ENCODE results near the gene ARHGEF10L.

The ARHGEF10L gene

GRCh38 chr1:17611991-17612390 lies 72.5 kb downstream of the ARHGEF10L start:
- TF ChIP-seq CTCF (IDR thresholded peaks at IDR 0.05; ENCODE audit: control insufficient read depth, insufficient read depth, low read depth, low read length, missing control alignments), result no peak
- DNase-seq (ENCODE audit: low read depth), result no peak
- H3K4me3 ChIP-seq (ENCODE audit: control insufficient read depth, low read depth, low read length), result no peak overlapping the region

- TF ChIP-seq CTCF (IDR thresholded peaks at IDR 0.05; ENCODE audit: control insufficient read depth, insufficient read depth, low read depth, low read length, missing control alignments), result no peak
- H3K4me3 ChIP-seq (ENCODE audit: control insufficient read depth, low read depth, low read length), result no peak overlapping the region
- DNase-seq (ENCODE audit: low read depth), result no peak
These were observed 73.3 kb downstream of the ARHGEF10L start for GRCh38 chr1:17612831-17613230.

GRCh38 chr1:17614586-17614985 lies 75.1 kb downstream of the ARHGEF10L start:
- no peak for DNase-seq (ENCODE audit: low read depth)
- TF ChIP-seq CTCF (IDR thresholded peaks at IDR 0.05; ENCODE audit: control insufficient read depth, insufficient read depth, low read depth, low read length, missing control alignments), result no peak
- no peak overlapping the region for H3K4me3 ChIP-seq (ENCODE audit: control insufficient read depth, low read depth, low read length)

GRCh38 chr1:17615157-17615556 lies 75.7 kb downstream of the ARHGEF10L start:
- DNase-seq (ENCODE audit: low read depth), result no peak
- no peak overlapping the region for H3K4me3 ChIP-seq (ENCODE audit: control insufficient read depth, low read depth, low read length)
- TF ChIP-seq CTCF (IDR thresholded peaks at IDR 0.05; ENCODE audit: control insufficient read depth, insufficient read depth, low read depth, low read length, missing control alignments), result no peak

GRCh38 chr1:17615959-17616358 lies 76.5 kb downstream of the ARHGEF10L start:
- TF ChIP-seq CTCF (IDR thresholded peaks at IDR 0.05; ENCODE audit: control insufficient read depth, insufficient read depth, low read depth, low read length, missing control alignments), result no peak
- no peak for DNase-seq (ENCODE audit: low read depth)
- H3K4me3 ChIP-seq (ENCODE audit: control insufficient read depth, low read depth, low read length), result no peak overlapping the region

- no peak for DNase-seq (ENCODE audit: low read depth)
- no peak for TF ChIP-seq CTCF (IDR thresholded peaks at IDR 0.05; ENCODE audit: control insufficient read depth, insufficient read depth, low read depth, low read length, missing control alignments)
- H3K4me3 ChIP-seq (ENCODE audit: control insufficient read depth, low read depth, low read length), result no peak overlapping the region
These were observed 77.3 kb downstream of the ARHGEF10L start for GRCh38 chr1:17616731-17617279.
